ENCODE data around the gene MAP3K2. TPM values are rescaled to one million over a fixed set of nuclear protein-coding genes. Genes with fewer than 3 reads are reported as not detected.
A peak's percentile ranks its signal among the peaks of the same experiment; 100 is the strongest.

MAP3K2 gene
- total RNA-seq, 1 experiment from 2014 or later, result 38.7 TPM

GRCh38 chr2:127408004-127408806 is 20.4 kb upstream of the MAP3K2 start:
- Histone ChIP-seq H3K4me1 (peaks cover 30% of the 10 kb centered on the region), H3K9me3 (peaks cover 7% of the 10 kb centered on the region), H3K4me3 (ENCODE audit: low read depth, low read length) (peak overlapping the region; percentile 75), H3K27me3 (replicated peaks; ENCODE audit: control insufficient read depth, insufficient read depth, low read length) (no peaks in the 10 kb centered on the region), H3K36me3 (ENCODE audit: control insufficient read depth, insufficient read depth, low read length) (no peaks in the 10 kb centered on the region)
- Mint-ChIP-seq H3K9me3 (ENCODE audit: unreplicated experiment) (peaks cover 11% of the 10 kb centered on the region), H3K4me3 (ENCODE audit: unreplicated experiment) (peak overlapping the region; percentile 83), H3K36me3 (ENCODE audit: insufficient read depth, unreplicated experiment) (peaks cover 6% of the 10 kb centered on the region), H3K27me3 (ENCODE audit: insufficient read depth, unreplicated experiment) (no peaks in the 10 kb centered on the region), H3K4me1 (ENCODE audit: low read depth, unreplicated experiment) (peaks cover 31% of the 10 kb centered on the region), H3K27ac (ENCODE audit: unreplicated experiment) (peak overlapping the region; percentile 57)
- TF ChIP-seq CTCF (IDR thresholded peaks at IDR 0.05; ENCODE audit: insufficient read depth in 1 of 2, low read depth in 1 of 2, low read length in 1 of 2, severe bottlenecking in 1 of 2, unreplicated experiment in 1 of 2), result no peak
- ChIA-PET POLR2A (interaction anchor here (0.5 to 1.6 kb wide), 4 partner anchors 8 to 64 kb away, joined by 3 to 9 read pairs (median 4); no protein-coding TSS in a partner anchor), CTCF (interaction anchor here (0.6 to 1.2 kb wide), 2 partner anchors 15 to 99 kb away, joined by 3 to 6 read pairs; no protein-coding TSS in a partner anchor)
- intact Hi-C loops (cut with micrococcal nuclease; ENCODE audit: unreplicated experiment), result loop anchor here (1.0 kb wide), 1 partner anchor 20 kb away; no protein-coding TSS in a partner anchor
- no TSS peak for BruUV-seq (replicated peaks)
- peak; percentile 85 to 91 for DNase-seq

- Mint-ChIP-seq H3K9me3 (ENCODE audit: unreplicated experiment) (peaks cover 6% of the 10 kb centered on the region), H3K4me1 (ENCODE audit: low read depth, unreplicated experiment) (peaks cover 32% of the 10 kb centered on the region), H3K4me3 (ENCODE audit: unreplicated experiment) (peak overlapping the region; percentile 83), H3K27ac (ENCODE audit: unreplicated experiment) (no peak overlapping the region), H3K36me3 (ENCODE audit: insufficient read depth, unreplicated experiment) (peaks cover 6% of the 10 kb centered on the region), H3K27me3 (ENCODE audit: insufficient read depth, unreplicated experiment) (no peaks in the 10 kb centered on the region)
- Histone ChIP-seq H3K4me1 (peaks cover 32% of the 10 kb centered on the region), H3K36me3 (ENCODE audit: control insufficient read depth, insufficient read depth, low read length) (no peaks in the 10 kb centered on the region), H3K4me3 (ENCODE audit: low read depth, low read length) (peak overlapping the region; percentile 75), H3K27me3 (replicated peaks; ENCODE audit: control insufficient read depth, insufficient read depth, low read length) (no peaks in the 10 kb centered on the region), H3K9me3 (peaks cover 2% of the 10 kb centered on the region)
- BruUV-seq (replicated peaks), result no TSS peak
- no peak for DNase-seq
- CTCF ChIA-PET, result no interaction called here
- POLR2A ChIA-PET, result interaction anchor here (0.5 to 1.6 kb wide), 4 partner anchors 8 to 64 kb away, joined by 3 to 9 read pairs (median 4); no protein-coding TSS in a partner anchor
- no peak for TF ChIP-seq CTCF (IDR thresholded peaks at IDR 0.05; ENCODE audit: insufficient read depth in 1 of 2, low read depth in 1 of 2, low read length in 1 of 2, severe bottlenecking in 1 of 2, unreplicated experiment in 1 of 2)
- intact Hi-C loops (cut with micrococcal nuclease; ENCODE audit: unreplicated experiment), result loop anchor here (1.0 kb wide), 1 partner anchor 19 kb away; no protein-coding TSS in a partner anchor
These were observed 19.9 kb upstream of the MAP3K2 start for GRCh38 chr2:127407661-127408003.

GRCh38 chr2:127407091-127407490 is 19.3 kb upstream of the MAP3K2 start:
- CTCF ChIA-PET, result interaction anchor here (1.3 kb wide), 1 partner anchor 9 kb away, joined by 5 read pairs; no protein-coding TSS in a partner anchor
- H3K4me3 Mint-ChIP-seq (ENCODE audit: unreplicated experiment), result peak overlapping the region; percentile 83
- H3K27me3 ChIP-seq (replicated peaks; ENCODE audit: control insufficient read depth, insufficient read depth, low read length), result no peaks in the 10 kb centered on the region
- BruUV-seq (replicated peaks), result no TSS peak
- peaks cover under 1% of the 10 kb centered on the region for H3K9me3 Mint-ChIP-seq (ENCODE audit: unreplicated experiment)
- H3K4me1 Mint-ChIP-seq (ENCODE audit: low read depth, unreplicated experiment), result peaks cover 32% of the 10 kb centered on the region
- H3K27me3 Mint-ChIP-seq (ENCODE audit: insufficient read depth, unreplicated experiment), result no peaks in the 10 kb centered on the region
- H3K36me3 ChIP-seq (ENCODE audit: control insufficient read depth, insufficient read depth, low read length), result no peaks in the 10 kb centered on the region
- H3K4me1 ChIP-seq, result peaks cover 35% of the 10 kb centered on the region
- POLR2A ChIA-PET, result interaction anchor here (1.0 to 1.3 kb wide), 2 partner anchors 9 to 65 kb away, joined by 3 to 4 read pairs; no protein-coding TSS in a partner anchor
- H3K9me3 ChIP-seq, result no peaks in the 10 kb centered on the region
- TF ChIP-seq CTCF (IDR thresholded peaks at IDR 0.05; ENCODE audit: insufficient read depth in 1 of 2, low read depth in 1 of 2, low read length in 1 of 2, severe bottlenecking in 1 of 2, unreplicated experiment in 1 of 2), result no peak
- DNase-seq, result no peak
- no peak overlapping the region for H3K4me3 ChIP-seq (ENCODE audit: low read depth, low read length)
- H3K36me3 Mint-ChIP-seq (ENCODE audit: insufficient read depth, unreplicated experiment), result peaks cover 4% of the 10 kb centered on the region
- no peak overlapping the region for H3K27ac Mint-ChIP-seq (ENCODE audit: unreplicated experiment)
- intact Hi-C loops (cut with micrococcal nuclease; ENCODE audit: unreplicated experiment), result no loop called here

Measured in Caco-2 (cell line).